Epithelial cell of esophagus (primary cell): ENCODE results near the gene GRK6.

Experiments
- DNase-seq: peaks from one replicate; pipeline ENCODE4 v3.0.0; 2010; ENCODE audit warnings: low read depth
- H3K4me3 ChIP-seq: 2 replicates; pipeline ENCODE4 v1.5.1; 2011; ENCODE audit warnings: mild to moderate bottlenecking, low read length, control low read depth
- TF ChIP-seq, protein P1 (sequence below): IDR thresholded peaks from 2 replicates; pipeline ENCODE4 v1.5.1; 2011; ENCODE audit warnings: low read depth, mild to moderate bottlenecking, low read length, control low read depth, inconsistent platforms; ENCODE audit not compliant: insufficient read depth; ENCODE audit errors: missing control alignments

GRK6 gene

DNA sequence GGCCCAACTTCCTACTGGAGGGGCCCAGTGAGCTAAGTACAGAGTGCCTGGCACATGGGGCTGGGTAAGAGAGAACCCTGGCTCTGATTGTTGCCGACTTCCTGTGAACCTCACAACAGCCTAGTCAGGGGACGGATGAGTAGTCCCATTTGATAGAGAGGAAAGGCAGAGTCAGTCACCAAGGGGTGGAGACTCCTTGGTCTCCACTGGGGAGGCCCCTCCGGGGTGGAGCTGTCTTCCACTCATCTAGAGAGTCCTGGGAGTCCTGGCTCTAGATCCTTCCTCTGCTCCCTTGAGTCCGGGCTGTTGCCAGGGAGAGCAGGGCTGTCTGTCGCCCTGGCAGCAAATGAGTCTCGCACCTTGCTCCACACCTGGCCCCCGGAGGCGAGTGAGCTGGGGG is 8.0 kb downstream of the GRK6 start:
- no peak for DNase-seq
- TF ChIP-seq, protein P1, sequence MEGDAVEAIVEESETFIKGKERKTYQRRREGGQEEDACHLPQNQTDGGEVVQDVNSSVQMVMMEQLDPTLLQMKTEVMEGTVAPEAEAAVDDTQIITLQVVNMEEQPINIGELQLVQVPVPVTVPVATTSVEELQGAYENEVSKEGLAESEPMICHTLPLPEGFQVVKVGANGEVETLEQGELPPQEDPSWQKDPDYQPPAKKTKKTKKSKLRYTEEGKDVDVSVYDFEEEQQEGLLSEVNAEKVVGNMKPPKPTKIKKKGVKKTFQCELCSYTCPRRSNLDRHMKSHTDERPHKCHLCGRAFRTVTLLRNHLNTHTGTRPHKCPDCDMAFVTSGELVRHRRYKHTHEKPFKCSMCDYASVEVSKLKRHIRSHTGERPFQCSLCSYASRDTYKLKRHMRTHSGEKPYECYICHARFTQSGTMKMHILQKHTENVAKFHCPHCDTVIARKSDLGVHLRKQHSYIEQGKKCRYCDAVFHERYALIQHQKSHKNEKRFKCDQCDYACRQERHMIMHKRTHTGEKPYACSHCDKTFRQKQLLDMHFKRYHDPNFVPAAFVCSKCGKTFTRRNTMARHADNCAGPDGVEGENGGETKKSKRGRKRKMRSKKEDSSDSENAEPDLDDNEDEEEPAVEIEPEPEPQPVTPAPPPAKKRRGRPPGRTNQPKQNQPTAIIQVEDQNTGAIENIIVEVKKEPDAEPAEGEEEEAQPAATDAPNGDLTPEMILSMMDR: no peak
- H3K4me3 ChIP-seq: no peak overlapping the region

DNA sequence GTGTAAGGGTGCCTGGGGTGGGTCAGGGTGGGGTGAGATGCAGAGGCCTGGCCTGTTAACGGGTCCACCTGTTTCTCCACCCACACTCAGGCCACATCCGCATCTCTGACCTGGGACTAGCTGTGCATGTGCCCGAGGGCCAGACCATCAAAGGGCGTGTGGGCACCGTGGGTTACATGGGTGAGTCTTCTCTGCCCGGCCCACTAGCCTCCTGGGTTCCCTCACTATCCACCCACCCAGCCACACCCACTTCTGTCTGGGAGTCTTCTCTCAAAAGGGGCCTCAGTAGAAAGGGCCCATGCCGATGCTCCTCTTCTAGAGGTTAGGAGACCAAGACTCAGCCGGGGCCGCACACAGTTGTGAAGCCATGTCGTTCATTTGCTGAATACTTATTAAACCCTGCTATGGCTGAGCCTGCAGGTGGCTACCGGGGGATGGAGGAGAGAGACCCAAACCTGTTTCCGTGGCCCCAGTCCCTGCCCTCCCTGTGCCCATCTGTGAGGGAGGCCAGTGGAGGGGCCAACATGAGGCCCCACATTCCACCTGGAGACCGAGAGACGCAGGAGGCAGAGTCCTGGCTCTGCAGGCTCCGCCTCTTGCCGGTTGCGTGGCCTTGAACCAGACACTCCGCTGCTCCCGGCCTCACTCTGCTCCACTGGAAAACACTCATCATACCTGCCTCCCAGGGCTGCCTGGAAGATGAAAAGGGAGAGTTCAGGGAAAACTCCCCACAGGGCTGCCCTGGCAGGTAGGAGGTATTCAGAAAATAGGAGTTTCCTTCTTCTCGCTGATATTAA is 8.7 kb downstream of the GRK6 start:
- no peak for DNase-seq
- TF ChIP-seq, protein P1: no peak
- no peak overlapping the region for H3K4me3 ChIP-seq

DNA sequence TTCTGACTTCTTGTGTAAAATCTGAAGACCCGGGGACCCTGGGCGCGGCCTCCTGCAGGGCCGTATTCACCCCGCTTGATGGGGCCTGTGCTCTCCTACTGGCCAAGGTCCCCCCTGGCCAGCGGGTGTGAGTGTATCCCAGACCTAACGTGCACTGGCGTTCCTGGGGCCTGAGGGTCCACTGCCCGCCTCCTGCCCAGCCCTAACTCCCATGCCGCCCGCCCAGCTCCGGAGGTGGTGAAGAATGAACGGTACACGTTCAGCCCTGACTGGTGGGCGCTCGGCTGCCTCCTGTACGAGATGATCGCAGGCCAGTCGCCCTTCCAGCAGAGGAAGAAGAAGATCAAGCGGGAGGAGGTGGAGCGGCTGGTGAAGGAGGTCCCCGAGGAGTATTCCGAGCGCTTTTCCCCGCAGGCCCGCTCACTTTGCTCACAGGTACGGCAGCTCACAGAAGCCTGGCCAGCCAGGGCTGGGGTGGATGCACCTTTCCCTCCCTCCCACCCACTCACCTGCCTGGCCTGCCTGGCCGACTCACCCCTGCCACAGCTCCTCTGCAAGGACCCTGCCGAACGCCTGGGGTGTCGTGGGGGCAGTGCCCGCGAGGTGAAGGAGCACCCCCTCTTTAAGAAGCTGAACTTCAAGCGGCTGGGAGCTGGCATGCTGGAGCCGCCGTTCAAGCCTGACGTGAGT is 9.5 kb downstream of the GRK6 start:
- H3K4me3 ChIP-seq: no peak overlapping the region
- TF ChIP-seq, protein P1: no peak
- DNase-seq: no peak

DNA sequence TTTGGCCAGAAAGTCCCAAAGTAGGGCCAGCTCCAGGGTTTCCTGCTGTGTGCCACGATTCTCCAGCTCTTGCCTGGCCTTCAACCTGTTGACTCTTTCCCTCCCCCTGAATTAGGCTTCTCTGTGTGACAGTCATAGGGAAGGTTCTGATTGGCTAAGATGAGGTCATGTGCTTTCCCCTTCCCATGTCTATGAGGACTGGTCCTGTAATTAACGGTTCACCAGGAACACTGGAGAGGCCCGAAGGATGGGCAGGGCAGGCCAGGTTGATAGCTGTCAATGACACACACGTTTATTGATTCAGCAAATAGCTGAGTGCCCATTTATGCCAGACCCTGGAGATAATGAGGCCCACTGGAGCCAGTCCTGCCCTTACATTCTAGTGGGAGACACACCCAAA is 11.1 kb downstream of the GRK6 start:
- no peak overlapping the region for H3K4me3 ChIP-seq
- DNase-seq: no peak
- TF ChIP-seq, protein P1: no peak

DNA sequence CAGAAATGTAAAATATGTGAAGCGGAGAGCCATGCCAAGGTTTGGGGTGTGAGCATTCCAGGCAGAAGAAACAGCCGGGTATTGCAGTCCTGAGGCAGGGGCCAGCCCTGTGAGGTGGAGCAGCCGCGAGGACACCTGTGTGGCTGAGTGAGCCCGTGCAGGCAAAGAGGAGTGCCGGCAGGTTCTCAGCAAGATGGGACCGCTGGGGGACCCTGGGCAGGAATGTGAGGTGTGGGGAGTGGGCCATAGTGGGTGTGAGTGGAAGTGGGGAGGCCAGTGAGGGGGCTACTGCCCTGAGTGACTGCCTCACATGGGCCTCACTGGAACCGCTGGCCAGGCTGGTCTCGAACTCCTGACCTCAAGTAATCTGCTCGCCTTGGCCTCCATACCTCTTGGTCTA is 12.0 kb downstream of the GRK6 start:
- no peak overlapping the region for H3K4me3 ChIP-seq
- TF ChIP-seq, protein P1: no peak
- no peak for DNase-seq

DNA sequence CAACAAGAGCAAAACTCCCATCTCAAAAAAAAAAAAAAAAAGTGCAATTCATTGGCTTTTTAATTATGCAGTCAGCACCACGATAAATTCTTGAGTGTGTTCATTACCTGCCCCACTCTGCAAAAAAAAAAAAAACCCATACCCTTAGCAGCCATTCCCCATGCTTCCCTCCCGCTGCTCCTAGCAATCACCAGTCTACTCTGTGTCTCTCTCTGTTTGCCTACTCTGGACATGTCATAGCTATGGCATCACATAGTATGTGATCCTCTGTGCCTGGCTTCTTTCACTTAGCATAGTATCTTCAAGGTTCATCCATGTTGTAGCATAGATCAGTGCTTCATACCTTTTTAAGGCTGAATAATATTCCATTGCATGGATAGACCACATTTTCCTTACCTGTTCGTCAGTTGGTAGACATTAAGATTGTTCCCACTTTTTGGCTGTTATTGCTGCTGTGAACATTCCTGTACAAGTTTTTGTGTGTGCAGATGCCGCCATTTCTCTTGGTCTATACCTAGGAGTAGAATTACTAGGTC is 13.1 kb downstream of the GRK6 start:
- TF ChIP-seq, protein P1: no peak

More for the DNA sequence above, 13.1 kb downstream of the GRK6 start:
- no peak overlapping the region for H3K4me3 ChIP-seq
- DNase-seq: no peak
